ENCODE measurements around the gene SCGB1A1. TPM values are rescaled to one million over a fixed set of nuclear protein-coding genes. Genes with fewer than 3 reads are reported as not detected.

SCGB1A1 gene
- total RNA-seq, 2 experiments from 2014 or later: not detected

DNA sequence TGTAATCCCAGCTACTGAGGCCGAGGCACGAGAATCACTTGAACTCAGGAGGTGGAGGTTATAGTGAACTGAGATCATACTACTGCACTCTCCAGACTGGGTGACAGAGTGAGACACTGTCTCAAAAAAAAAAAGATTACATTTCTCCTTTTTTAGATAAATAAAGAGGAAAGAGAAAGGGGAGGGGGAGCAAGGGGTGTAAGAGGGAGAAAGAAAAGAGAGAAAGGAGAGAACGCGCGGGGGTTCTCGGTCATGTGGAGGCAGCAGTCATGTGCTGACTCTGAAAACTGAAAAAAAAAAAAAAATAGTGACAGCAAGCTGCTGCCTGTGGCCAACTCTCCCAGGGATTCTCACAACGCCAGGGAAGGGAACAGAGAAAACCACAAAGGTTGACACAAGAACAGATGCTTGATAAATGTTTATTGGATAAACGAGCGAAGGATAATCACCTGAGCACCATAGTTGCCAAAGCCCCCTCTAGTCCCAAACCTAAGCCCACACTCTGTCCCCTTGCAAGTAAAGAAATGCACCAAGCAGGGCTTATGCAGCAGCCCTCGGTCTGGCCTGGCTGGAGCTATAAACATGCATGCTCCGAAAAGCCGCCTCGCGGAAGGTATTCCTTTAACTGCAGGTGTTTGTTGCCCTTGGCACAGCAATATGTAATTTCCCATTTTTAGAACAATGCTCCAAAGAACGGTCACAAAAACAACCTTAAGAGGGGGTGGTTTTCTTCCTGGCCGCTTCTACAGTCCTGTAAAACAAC lies 14.5 kb downstream of the SCGB1A1 start:
- H3K9me3 ChIP-seq (ENCODE audit: low read length): no peaks in the 10 kb centered on the region
- no peak overlapping the region for H3K4me2 ChIP-seq (ENCODE audit: low read length)
- no peaks in the 10 kb centered on the region for H3K9me2 ChIP-seq (ENCODE audit: insufficient read depth, low read length)
- TF ChIP-seq EZH2phosphoT487 (IDR thresholded peaks at IDR 0.05; ENCODE audit: borderline replicate concordance, low read depth, low read length) (no peak), CTCF (conservative IDR thresholded peaks at IDR 0.05; ENCODE audit: low read length) (no peak)
- DNase-seq (ENCODE audit: low spot score): no peak
- H3K4me3 ChIP-seq (ENCODE audit: low read depth, low read length, poor library complexity, severe bottlenecking): no peak overlapping the region
- H2AFZ ChIP-seq (ENCODE audit: low read length): no peak overlapping the region
- intact Hi-C loops (cut with micrococcal nuclease; ENCODE audit: unreplicated experiment): no loop called here
- H3K36me3 ChIP-seq (ENCODE audit: insufficient read depth, low read length): no peaks in the 10 kb centered on the region
- H3K4me1 ChIP-seq (ENCODE audit: insufficient read depth, low read length, poor library complexity, severe bottlenecking): no peaks in the 10 kb centered on the region
- POLR2A ChIA-PET: interaction anchor here (0.7 kb wide), 1 partner anchor 29 kb away, joined by 4 read pairs; no protein-coding TSS in a partner anchor
- H4K20me1 ChIP-seq (ENCODE audit: insufficient read depth, low read length): no peaks in the 10 kb centered on the region
- no TSS peak for BruUV-seq (replicated peaks)
- CTCF ChIA-PET (ENCODE audit: unreplicated experiment): interaction anchor here (0.5 kb wide), 1 partner anchor 505 kb away, joined by 4 read pairs; no protein-coding TSS in a partner anchor
- no peak overlapping the region for H3K27ac ChIP-seq (ENCODE audit: low read depth, low read length, poor library complexity, severe bottlenecking)
- no peaks in the 10 kb centered on the region for H3K79me2 ChIP-seq (ENCODE audit: insufficient read depth, low read depth, low read length)

DNA sequence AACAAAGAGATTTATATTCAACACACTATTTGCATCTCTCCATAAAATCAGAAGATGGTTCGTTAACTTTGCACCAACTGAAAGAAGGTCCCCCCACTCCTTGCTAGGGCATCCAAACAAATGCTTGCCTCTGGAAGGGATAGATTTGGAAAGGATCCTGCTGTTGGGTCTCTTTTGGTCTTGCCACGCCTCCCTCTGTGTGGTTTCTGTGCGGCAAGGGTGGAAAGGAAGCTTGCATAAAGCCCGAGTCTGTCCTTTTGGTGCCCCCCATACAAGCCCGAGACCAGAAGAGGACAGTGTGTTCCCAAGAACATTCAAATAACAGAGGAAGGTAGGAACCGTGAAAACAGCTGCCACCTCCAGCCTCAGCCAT lies 15.1 kb downstream of the SCGB1A1 start:
- Histone ChIP-seq H4K20me1 (ENCODE audit: insufficient read depth, low read length) (no peaks in the 10 kb centered on the region), H3K79me2 (ENCODE audit: insufficient read depth, low read depth, low read length) (no peaks in the 10 kb centered on the region), H3K9me3 (ENCODE audit: low read length) (no peaks in the 10 kb centered on the region), H3K4me3 (ENCODE audit: low read depth, low read length, poor library complexity, severe bottlenecking) (no peak overlapping the region), H3K4me2 (ENCODE audit: low read length) (no peak overlapping the region), H3K4me1 (ENCODE audit: insufficient read depth, low read length, poor library complexity, severe bottlenecking) (no peaks in the 10 kb centered on the region), H3K27ac (ENCODE audit: low read depth, low read length, poor library complexity, severe bottlenecking) (no peak overlapping the region), H2AFZ (ENCODE audit: low read length) (no peak overlapping the region), H3K36me3 (ENCODE audit: insufficient read depth, low read length) (no peaks in the 10 kb centered on the region), H3K9me2 (ENCODE audit: insufficient read depth, low read length) (no peaks in the 10 kb centered on the region)
- intact Hi-C loops (cut with micrococcal nuclease; ENCODE audit: unreplicated experiment): no loop called here
- BruUV-seq (replicated peaks): no TSS peak
- TF ChIP-seq CTCF (conservative IDR thresholded peaks at IDR 0.05; ENCODE audit: low read length) (no peak), EZH2phosphoT487 (IDR thresholded peaks at IDR 0.05; ENCODE audit: borderline replicate concordance, low read depth, low read length) (no peak)
- ChIA-PET POLR2A (no interaction called here), CTCF (ENCODE audit: unreplicated experiment) (no interaction called here)
- DNase-seq (ENCODE audit: low spot score): no peak
